Cortex of kidney (tissue), 1 donor: ENCODE measurements around the gene SIN3A.
"Not testable (repeated sequence)": the region's sequence is repeated elsewhere in the genome, so short reads cannot be mapped to it uniquely, and the experiment has no call there.

ENCODE experiments used
- DNase-seq: peaks from one replicate; lab custom pipeline; 2025; lab: John Stamatoyannopoulos, UW

SIN3A gene

DNA sequence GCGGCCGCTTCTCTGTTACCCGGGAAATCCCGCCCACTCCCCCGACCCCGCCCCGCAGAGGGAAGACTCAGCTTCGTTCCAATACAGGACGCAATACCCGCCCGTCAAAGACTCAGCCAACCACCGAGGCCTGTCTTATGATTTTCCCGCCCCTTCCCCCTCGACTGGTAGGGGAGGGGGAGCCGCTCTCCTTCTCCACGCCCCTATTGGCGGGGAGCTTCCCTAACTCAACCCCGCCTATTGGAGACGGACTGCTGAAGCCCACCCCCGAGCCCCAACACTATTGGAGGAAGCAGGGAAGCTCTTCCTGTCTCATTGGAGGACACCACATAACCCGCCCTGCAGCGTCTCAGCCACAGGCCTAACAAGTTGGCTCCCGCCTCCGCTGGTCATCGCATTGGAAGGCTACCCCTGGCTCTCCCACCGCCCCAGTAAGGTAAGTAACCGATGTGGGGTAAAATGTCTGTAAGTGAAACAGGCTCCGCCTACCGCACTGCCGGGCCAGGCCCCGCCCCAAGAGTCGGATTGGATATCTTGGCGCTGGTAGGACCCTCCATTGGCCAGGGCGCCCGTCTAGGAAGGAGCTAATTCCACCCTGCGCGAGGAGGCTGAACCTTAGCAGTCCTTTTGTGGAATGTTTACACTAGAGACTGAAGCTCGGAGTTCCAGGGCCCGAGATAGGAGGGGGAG is at the start of gene SIN3A:
SIN3A (minus strand) TSS at position 17 of the 690 bp plus-strand sequence. CDS start 21,315 bp downstream, outside the sequence.
- peak; percentile 77 for DNase-seq

DNA sequence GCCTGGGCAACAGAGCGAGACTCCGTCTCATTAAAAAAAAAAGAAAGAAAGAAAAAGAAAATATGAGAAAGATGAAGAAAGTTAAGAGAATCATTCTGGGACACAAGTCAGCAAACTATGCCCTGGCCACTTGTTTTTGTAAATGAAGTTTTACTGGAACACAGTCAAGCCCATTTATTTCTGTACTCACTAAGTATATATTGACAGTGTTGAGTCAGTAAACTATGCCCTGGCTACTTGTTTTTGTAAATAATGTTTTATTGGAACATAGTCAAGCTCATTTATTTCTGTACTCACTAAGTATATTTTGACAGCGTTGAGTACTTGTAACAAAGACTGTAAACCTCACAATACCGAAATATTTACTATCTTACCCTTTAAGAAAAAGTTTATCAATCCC is 42.2 kb upstream of the SIN3A start:
- no peak for DNase-seq

DNA sequence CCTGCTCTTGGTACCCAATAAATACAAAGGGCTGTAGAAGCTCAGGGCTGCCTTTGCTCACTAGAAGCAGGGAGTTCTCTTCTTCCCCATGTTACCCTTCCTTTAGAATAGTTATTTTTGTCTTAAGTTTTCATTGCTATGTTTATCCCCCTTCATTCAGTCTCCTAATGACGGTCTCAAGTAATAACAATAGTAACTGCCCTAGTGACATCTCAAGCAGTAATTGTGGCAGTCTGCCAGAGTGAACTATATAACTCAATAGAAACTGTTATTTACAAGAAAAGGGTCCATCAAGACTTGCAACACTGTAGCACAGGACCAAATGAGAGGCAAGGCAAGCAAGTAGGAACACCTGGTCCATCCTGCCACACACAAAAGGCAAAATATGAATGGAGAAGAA is 32.5 kb upstream of the SIN3A start:
- no peak for DNase-seq

DNA sequence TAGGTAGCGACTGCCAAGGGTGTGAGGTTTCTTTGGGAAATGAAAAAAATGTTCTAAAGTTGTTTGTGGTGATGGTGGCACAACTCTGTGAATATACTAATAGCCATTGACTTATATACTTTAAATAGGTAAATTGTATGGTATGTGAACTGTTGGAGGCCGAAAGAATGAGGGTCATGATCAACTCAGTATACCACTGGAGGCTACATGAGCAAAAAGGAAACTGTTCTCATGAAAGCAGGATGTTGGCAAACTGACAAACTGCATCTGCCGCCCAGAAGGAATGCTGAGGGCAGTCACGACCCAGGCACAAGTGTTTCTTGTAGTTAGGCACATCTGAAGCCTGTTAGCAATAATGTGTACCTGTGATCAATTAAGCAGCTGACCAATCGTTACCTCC is 32.1 kb upstream of the SIN3A start:
- DNase-seq = not testable (repeated sequence)

DNA sequence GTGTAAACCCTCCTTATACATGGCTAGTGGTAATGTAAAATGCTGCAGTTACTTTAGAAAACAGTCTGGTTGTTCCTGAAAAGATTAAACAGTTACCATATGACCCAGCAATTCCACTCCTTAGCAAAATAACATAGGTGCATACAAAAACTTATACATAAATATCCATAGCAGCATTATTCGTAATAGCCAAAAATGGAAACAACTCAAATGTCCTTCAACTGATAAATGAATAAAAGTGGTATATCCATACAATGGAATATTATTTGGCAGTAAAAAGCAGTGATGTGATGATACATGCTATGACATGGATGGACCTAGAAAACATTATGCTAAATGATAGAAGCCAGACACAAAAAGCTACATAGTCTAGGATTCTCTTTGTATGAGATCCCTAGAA is 31.6 kb upstream of the SIN3A start:
- no peak for DNase-seq

DNA sequence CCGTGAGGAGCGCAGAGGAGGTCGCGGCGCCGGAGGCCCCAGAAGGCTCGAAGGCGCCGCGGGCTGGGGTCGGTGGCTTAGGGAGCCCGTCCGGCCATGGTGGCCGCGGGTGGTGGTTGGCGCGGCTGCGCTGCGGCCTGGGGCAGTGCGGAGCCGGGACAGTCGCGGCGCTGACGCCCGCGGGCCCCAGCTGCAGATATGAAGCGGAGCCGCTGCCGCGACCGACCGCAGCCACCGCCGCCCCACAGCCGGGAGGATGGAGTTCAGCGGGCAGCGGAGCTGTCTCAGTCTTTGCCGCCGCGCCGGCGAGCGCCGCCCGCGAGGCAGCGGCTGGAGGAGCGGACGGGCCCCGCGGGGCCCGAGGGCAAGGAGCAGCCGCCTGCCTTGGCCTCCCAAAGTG is 29.0 kb upstream of the SIN3A start:
- DNase-seq = not testable (repeated sequence)

DNA sequence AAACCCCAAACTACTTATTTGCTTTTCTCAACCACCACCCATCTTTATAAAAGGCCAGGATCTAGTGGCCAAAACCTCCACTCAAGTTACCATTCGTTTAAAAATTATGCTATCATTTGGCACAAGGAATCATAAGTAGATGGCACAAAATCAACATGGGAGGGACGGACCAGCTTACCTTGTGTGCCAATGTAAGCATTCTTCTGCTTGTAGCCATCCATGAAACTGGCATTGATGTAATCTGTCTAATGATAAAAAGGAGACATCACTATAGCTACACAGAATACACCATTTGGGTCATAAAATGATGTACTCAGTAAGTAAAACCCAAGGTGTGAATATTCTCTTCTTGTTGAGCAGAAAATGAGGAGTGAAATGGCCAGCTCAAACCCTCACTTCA is 28.2 kb upstream of the SIN3A start:
- no peak for DNase-seq

DNA sequence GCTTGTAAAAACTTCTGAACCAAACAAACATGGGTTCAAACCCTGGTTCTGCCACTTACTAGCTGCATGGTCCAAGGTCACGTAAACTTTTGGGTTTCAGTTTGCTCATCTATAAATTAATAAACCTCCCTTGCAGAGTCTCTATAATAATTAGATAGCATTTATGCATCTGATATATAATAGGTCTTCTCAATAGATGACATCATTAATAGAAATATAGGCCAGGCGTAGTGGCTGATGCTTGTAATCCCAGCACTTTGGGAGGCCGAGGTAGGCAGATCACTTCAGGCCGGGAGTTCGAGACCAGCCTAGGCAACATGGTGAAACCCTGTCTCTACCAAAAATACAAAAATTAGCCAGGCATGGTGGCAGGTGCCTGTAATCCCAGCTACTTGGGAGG is 25.6 kb upstream of the SIN3A start:
- not testable (repeated sequence) for DNase-seq

DNA sequence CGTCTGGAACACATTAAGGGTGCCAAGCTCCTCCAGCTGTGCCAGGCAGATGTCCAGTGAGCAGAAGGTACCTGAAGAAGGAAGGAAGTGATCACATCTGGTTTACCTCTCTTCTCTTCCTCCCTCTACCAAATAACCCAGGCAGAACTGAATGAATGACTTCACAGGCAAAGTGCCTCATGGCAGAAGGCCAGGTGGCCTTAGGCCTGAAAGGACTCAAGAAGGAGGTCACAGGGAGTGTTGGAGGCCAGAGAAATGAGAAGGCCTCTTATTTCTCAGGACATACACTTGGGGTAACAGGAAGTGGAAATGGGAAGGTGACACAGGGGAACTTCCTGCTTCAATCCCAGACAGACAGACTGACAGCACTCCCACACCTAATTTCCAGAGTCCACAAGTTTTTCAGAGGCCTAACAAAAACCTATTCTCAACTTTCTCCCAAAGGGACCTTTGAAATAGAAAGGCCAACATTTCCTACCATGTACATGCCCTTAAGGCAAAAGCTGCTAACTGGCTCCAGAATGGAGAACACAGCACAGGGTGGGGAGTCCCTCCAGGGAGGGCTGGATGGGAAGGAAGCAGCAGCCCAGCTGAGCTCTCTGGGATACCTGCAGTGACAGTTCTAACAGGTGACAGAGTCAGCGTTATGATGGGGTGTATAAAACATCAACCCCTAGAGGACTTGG is 17.6 kb upstream of the SIN3A start:
- DNase-seq = no peak

DNA sequence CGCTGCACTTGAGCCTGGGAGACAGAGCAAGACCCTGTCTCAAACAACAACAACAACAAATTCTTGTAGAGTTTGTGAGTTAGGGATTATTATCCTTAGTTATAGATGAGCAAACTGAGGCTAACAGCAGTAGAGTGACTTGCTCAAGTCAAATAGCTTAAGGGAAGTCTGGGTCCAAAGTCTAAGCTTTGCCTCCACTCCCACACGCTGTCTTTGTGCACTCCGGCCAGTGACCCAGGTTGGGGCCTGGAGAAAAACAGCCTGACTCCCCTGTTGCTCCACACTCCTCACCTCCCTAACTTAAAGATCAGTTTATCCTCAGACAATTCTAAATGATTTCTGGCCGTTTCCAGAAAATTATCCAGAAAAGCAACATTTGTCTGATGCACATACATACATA is 9.2 kb upstream of the SIN3A start:
- DNase-seq = no peak

DNA sequence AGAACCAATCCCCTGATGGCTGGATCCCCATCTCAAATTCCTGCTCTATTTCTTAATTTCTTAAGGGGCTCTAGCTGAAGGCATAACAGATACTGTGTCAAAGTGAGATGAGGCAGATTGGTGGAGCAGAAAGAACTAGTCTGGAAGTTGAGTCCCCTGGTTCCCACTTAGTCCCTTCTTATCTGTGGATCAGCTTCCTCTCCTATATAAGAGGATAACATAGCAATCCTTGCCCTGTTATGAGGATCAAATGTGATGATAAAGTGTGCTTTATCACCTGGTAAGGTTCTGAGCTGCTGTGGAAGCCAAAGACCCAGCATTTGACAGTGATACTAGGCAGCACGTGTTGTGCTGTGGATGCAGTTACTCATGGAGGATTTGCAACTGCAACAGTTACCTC is 8.1 kb upstream of the SIN3A start:
- no peak for DNase-seq

DNA sequence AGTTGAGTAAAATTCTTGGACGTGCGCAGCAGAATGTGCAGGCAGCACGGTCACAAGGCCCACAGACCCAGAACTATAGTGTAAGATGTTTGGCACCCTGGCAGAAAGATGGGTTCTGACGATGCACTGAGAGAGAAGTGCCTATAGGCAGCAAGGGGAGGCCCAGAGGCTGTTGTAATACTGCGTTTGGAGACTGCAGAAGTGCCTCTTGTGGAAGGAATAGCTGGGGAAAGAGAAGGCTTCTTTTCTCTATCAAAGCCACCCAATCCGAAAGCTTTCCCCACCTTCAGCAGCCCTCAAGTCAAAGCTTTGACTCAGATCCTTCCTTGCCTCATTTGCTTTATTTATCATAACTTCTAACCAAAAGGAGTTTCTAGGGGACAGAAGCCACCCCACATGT is 5.2 kb upstream of the SIN3A start:
- DNase-seq = no peak

DNA sequence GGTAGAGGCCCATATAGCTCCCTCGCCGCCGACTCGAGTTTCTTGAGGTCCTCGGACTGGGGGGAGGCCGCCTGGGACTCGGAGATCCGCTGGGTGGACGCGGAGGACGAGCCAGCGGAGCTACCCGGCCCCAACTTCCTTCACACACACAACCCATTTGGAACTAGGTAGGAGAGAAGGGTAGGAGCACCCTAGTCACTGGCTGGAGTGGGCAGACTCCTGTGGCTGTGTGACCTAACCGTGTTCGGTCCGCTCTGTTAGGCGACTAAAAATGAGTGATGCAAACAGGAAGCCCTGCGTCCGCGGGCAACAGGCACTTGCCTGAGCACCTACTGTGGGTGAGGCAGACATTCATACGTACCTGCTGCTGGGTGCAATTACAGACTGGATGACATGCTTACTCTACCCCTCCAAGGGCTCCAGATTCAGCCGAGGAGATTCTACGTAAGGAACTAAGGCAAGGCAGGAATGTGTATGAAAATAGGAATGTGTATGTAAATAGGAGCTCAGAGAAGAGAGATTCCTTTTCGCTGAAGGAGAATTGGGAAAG is 4.6 kb upstream of the SIN3A start:
- DNase-seq = no peak

DNA sequence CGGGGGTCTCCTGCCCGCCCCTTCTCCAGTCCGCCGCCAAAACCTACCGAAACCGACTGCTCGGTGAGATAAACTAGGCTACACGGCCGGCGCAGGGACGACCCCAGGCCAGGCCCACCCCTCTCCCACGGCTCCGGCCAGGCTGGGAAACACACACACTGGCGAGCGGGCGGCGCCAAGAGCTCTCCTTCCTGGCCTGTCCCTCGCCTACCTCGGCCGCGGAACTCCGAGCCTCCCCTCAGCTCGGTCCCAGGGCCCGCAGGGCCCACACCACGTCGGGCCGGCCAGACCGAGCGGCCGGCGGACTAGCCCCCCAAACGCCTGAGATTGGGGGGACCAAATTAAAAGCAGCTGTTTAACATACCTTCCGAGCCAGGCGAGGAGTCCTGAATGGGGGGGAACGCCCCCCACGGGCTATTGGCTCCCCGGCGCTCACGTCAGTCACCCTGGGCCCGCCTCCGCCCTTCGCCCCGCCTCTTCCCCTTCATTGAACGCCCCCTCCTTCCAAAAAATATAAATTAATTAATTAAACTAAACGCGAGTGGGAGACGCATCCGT is 4.0 kb upstream of the SIN3A start:
- peak; percentile 25 for DNase-seq

DNA sequence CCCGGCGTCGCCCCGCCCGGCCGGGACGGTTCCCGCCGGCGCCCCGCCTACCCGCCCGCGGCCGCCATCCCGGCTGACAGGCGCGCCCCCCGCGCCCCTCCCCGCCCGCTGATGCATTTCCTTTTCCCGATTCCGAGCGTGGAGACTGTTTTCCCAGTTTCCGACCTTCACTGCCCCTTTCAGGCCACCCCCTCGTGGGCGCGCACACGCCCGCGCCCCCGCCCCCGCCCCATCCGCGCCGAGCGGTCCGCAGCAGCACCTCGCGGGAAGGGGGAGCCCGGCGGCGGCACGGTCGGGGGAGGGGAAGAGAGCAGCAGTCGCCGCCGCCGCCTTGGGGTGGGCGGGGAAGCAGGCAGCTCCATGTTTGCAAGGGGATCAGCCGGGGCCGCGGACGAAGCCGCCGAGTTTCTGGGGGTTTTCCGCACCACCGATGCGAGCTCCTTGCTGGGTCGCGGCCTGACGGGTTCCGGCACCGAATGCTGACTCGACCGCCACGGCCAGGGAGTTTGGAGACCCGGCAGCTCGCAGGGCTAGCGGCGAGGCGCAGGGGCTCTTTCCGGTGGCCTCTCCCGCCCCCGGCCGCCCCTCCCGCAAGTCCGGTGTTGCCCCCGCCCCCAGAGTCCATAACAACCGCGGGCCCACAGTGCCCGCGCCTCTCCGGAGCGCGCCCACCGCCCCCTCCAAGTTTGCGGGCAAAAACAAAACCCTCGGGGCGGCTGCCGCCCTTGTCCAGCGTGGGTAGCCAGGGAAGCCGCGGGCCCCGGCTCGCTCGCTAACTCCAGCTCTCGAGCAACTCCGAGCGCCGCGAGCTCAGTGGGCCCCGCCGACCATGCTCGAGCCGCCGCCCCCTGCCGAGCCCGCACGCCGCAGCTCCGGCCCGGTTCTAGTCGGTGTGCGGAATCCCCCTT is 3.2 kb upstream of the SIN3A start:
- no peak for DNase-seq

DNA sequence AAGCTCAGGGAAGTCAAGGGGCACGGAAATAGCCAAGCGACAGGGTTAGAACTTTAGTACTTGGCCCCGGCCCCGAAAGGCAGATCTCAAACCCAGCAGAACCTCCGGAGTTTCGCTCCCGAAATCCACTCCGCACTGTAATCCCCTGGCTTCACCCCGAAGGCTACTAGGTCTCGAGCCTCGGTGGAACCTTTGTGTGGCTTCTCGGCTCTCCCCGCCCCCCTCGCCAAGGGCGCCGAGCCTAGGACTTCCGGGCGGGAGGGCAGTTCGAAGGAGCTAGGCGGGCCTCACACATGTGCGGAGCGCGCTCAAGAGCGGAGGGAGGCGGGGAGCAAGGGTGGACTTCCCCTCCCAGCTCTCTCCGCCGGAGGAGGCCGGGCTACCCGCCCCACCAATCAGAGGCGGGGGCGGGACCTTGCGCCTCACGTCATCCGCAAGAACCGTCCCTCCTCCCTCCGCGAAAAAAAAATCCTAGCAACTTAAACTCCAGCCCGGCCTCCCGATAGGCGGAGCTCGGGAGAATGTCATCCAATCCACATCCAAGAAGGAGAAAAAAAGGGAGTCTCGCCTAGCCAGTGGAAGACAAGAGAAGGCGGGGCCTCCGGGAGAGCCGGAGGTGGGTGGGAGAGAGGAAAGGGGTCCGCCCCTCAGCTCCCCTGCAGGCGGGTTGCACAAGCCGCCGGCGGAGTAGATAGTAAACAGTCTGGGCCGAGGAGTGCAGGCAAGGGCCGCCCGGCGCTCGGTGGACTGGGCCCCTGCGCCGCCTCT is 2.4 kb upstream of the SIN3A start:
- DNase-seq = peak; percentile 92

DNA sequence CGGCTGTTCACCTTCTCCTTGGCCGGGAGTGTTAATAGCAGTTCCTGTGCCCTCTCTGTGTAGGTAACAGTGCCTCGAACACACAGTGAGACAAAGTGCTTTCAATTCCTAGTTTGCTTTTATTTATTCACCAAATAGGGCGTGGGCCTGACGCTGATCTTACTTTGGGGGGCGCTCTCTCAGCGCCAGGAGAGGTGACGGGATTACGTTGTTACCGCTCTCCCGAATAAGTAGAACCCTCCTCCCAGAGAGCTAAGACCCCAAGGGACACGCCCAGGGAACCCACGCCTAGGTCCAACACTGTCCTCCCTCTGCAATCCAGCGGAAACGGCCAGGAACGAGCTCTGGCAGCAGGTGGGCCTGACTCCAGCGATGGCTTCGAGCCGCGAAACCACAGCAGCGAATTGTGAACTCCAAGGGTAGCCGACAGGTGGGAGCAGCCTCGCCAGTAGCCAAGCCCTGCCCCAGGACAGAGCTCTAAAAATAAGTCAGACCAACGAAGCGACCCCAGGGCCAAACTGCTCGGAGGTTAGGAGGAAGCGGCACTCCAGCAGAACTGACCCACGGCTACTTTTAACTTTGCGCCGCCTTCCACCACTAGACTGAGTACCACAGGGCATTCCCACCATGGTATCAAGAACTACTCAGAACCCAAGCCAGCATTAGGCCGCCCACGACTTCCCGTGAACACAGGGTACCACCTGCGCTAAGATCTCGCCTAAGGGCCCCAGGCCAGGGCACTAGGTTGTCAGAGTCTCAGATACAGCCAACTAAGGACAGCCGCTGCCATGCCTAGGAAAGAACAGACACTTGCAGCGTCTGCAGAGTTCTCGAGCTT is 1.6 kb upstream of the SIN3A start:
- no peak for DNase-seq

DNA sequence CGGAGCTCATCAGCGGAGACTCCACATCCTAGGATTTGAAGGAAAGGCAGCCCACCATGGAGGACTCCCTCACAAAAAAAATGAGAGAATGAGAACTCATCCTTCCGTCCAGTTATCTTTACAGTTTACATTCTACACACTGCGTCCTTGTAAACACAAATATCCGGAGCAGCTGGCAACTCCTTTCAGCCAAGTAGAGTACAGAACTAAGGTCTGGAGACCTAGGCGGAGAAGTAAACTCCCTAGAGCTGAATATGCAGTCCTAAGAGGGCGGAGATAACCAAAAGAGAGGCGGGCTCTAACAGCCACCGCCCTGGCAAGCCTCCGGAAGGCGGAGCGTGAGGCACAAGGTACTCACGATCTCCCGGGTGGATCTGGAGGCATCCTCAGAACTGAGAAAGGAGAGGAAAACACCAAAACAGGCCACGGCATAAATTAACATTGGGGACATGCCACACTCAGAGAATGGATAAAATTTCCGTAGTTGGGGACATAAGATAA is 924 bp upstream of the SIN3A start:
- no peak for DNase-seq

DNA sequence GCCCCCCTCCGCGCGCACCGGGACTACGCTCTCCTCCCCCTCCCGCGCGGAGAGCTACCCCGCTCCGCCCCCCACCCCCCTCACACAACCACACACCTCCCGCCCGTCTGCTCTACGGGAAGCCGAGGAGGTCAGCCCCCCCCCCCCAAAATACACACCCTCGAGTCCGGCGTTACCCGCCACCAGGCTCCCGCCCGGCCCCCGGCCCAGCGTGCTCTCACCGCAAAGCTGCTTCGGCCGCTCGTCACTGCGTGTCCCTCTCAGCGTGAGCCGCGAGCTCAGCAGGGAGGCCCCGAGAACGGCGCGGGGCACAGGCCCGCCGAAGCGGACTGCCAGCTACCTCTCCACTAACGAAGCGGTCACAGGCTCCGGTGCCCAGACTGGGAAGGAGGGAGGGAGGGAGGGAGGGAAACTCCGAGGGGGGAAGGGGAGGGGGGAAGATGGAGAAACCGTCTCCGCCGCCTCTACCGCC is 252 bp downstream of the SIN3A start:
- DNase-seq = no peak
